ENCODE measurements around the gene STRN3.

GRCh38 chr14:31051511-31051910 lies 25.3 kb upstream of the STRN3 start:
- TF ChIP-seq CTCF (IDR thresholded peaks at IDR 0.05 in 8 of 11, conservative IDR thresholded peaks at IDR 0.05 in 3 of 11) (no peak), POLR2A (IDR thresholded peaks at IDR 0.05) (no peak), POLR2AphosphoS5 (IDR thresholded peaks at IDR 0.05) (no peak)

Data from spleen (tissue), 7 donors.